B cell (primary cell): Measurements from ENCODE around the gene ABCF1.

ENCODE experiments used
- EZH2 ChIP-seq: IDR thresholded peaks from 2 replicates; pipeline ENCODE4 v1.6.1; 2012; ENCODE audit warnings: borderline replicate concordance, low read depth, mild to moderate bottlenecking, moderate library complexity, low read length; ENCODE audit not compliant: insufficient read depth, poor library complexity, severe bottlenecking
- TF ChIP-seq, protein P1 (sequence below): fragments of 200-600 bp; IDR thresholded peaks from one replicate; pipeline ENCODE4 v1.8.0; 2022; ENCODE audit warnings: antibody characterized with exemption, mild to moderate bottlenecking

DNA sequence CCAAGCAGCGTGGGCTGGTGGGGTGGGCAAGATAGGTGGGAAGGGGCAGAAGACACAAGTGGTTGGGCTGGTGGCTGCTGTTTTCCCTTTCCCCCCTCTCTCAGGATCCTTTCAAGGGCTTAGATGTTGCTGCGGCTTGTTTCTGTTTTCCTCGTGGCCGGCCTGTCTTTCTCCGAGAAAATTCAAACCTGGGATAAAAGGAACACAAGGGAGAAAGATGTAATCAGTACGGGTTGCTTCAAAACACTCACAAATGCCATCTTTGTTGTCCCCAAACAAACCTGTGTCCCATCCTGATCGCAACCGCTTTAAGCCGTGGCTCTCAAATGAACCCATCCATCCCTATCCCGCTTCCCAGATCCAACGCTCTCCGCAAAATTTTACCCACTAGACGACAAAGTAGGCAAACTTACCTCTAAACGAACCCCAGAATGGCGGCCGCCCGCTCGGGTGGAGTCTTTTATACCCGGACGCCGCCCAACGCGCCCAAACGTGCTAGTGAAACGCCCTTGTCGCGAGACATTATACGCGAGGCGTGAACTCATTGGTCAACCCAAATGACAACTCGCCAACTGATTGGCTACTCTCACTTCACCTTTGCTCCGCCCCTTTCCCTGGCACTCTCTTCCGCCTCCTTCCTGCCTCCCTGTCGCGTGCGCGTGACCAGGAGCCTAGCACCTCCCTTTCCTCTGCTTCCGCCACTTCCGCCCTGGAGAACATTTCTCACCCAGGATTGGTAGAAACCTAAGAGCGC, 45.7 kb downstream of the ABCF1 start, which contains the start of gene PPP1R10:
- TF ChIP-seq, protein P1, sequence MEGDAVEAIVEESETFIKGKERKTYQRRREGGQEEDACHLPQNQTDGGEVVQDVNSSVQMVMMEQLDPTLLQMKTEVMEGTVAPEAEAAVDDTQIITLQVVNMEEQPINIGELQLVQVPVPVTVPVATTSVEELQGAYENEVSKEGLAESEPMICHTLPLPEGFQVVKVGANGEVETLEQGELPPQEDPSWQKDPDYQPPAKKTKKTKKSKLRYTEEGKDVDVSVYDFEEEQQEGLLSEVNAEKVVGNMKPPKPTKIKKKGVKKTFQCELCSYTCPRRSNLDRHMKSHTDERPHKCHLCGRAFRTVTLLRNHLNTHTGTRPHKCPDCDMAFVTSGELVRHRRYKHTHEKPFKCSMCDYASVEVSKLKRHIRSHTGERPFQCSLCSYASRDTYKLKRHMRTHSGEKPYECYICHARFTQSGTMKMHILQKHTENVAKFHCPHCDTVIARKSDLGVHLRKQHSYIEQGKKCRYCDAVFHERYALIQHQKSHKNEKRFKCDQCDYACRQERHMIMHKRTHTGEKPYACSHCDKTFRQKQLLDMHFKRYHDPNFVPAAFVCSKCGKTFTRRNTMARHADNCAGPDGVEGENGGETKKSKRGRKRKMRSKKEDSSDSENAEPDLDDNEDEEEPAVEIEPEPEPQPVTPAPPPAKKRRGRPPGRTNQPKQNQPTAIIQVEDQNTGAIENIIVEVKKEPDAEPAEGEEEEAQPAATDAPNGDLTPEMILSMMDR = no peak
- TF ChIP-seq EZH2 = no peak
